ENCODE results near the gene PBX1. TPM values are rescaled to one million over a fixed set of nuclear protein-coding genes. Genes with fewer than 3 reads are reported as not detected.
A peak's percentile ranks its signal among the peaks of the same experiment; 100 is the strongest.

PBX1 gene
- polyA plus RNA-seq, 1 donor (not counting 4 experiments of a cell fraction or from before 2014, with no cell fraction given) = 2.2 TPM

DNA sequence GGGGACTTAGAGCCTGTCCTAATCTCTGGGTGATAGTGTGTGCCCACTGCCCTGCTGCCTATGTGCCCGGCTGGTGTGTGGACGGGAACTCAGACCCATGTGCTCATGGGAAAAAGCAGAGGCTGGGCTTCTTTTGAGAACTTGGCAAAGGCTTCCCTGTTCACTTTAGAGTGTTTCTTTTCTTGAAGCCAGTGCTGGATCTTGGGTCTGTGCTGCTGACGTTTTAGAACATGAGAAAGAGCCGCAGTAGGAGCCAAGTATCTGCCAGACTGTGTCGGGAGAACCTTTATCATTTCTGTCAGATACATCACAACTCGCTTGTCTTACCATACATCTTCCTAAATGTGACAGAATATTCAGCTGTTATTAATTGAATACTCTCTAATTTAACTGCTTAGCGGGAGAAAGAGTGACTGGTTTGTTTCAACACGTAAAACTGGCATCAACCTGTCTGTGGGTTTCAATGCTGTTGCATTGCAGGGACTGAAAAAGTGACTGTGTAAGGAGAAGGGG lies 195.2 kb downstream of the PBX1 start:
- Histone ChIP-seq H3K27me3 (ENCODE audit: control insufficient read depth, extremely low read depth, insufficient read depth, low read length) (no peaks in the 10 kb centered on the region), H3K9me3 (ENCODE audit: control insufficient read depth, low read depth, low read length) (no peaks in the 10 kb centered on the region), H3K9me1 (ENCODE audit: control insufficient read depth, extremely low read depth, insufficient read depth, low read length) (no peaks in the 10 kb centered on the region), H4K20me1 (ENCODE audit: control insufficient read depth, extremely low read depth, insufficient read depth, low read length) (no peaks in the 10 kb centered on the region), H3K4me3 (ENCODE audit: control insufficient read depth in 2 of 3, extremely low read depth in 1 of 3, insufficient read depth in 2 of 3, low read depth in 1 of 3, low read length in 3 of 3) (no peak overlapping the region), H3K36me3 (ENCODE audit: control insufficient read depth in 2 of 2, extremely low read depth in 1 of 2, insufficient read depth in 2 of 2, low read length in 2 of 2) (no peaks in the 10 kb centered on the region), H3K79me2 (ENCODE audit: control insufficient read depth, insufficient read depth, low read length) (no peaks in the 10 kb centered on the region), H3K4me2 (ENCODE audit: control insufficient read depth, extremely low read depth, insufficient read depth, low read depth, low read length) (peak overlapping the region; percentile 43), H3K9ac (ENCODE audit: control insufficient read depth, extremely low read depth, insufficient read depth, low read length) (no peak overlapping the region), H3K4me1 (ENCODE audit: control insufficient read depth, extremely low read depth, insufficient read depth, low read length) (peaks cover 11% of the 10 kb centered on the region), H3K27ac (ENCODE audit: control insufficient read depth, insufficient read depth, low read length) (no peak overlapping the region), H2AFZ (ENCODE audit: control insufficient read depth, low read length) (peak overlapping the region; percentile 20)
- TF ChIP-seq EZH2 (IDR thresholded peaks at IDR 0.05; ENCODE audit: low read length) = no peak
- TF ChIP-seq, protein P1, sequence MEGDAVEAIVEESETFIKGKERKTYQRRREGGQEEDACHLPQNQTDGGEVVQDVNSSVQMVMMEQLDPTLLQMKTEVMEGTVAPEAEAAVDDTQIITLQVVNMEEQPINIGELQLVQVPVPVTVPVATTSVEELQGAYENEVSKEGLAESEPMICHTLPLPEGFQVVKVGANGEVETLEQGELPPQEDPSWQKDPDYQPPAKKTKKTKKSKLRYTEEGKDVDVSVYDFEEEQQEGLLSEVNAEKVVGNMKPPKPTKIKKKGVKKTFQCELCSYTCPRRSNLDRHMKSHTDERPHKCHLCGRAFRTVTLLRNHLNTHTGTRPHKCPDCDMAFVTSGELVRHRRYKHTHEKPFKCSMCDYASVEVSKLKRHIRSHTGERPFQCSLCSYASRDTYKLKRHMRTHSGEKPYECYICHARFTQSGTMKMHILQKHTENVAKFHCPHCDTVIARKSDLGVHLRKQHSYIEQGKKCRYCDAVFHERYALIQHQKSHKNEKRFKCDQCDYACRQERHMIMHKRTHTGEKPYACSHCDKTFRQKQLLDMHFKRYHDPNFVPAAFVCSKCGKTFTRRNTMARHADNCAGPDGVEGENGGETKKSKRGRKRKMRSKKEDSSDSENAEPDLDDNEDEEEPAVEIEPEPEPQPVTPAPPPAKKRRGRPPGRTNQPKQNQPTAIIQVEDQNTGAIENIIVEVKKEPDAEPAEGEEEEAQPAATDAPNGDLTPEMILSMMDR (optimal IDR thresholded peaks at IDR 0.05 in 1 of 3, IDR thresholded peaks at IDR 0.05 in 1 of 3, conservative IDR thresholded peaks at IDR 0.05 in 1 of 3; ENCODE audit: extremely low read depth in 1 of 3, insufficient read depth in 2 of 3, low read length in 3 of 3) = no peak
- FAIRE-seq (peak; percentile 23), DNase-seq (ENCODE audit: low read depth, low spot score) (no peak)
- dilution Hi-C loops (cut with MboI; ENCODE audit: extremely low pct_ligation_motif_present, low sequenced_read_pairs) = no loop called here

DNA sequence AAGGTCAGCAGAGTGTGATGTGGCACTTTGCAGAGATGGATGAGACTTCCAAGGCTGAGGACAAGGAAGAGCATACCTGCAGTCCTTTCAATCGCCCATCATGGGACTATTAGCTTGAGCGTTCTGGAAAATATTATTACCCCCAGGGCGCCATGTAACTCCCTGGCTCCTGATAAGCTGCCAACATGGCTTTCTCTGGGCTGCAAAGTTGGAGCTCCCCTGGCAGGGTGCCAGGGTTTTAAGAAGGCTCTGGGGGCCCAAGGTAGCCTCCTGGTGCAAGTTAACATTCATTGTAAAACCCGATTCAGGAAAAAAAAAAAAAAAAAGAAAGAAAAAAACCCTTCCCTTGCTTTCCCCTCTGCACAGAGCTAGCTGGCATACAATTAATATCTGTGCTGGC lies 196.7 kb downstream of the PBX1 start:
- H3K27ac ChIP-seq (ENCODE audit: control insufficient read depth, insufficient read depth, low read length) = no peak overlapping the region
- H3K4me2 ChIP-seq (ENCODE audit: control insufficient read depth, extremely low read depth, insufficient read depth, low read depth, low read length) = peak overlapping the region; percentile 22
- no peak for FAIRE-seq
- H3K4me1 ChIP-seq (ENCODE audit: control insufficient read depth, extremely low read depth, insufficient read depth, low read length) = peaks cover 11% of the 10 kb centered on the region
- H3K9ac ChIP-seq (ENCODE audit: control insufficient read depth, extremely low read depth, insufficient read depth, low read length) = no peak overlapping the region
- H2AFZ ChIP-seq (ENCODE audit: control insufficient read depth, low read length) = peak overlapping the region; percentile 63
- no peak for TF ChIP-seq EZH2 (IDR thresholded peaks at IDR 0.05; ENCODE audit: low read length)
- TF ChIP-seq, protein P1 (optimal IDR thresholded peaks at IDR 0.05 in 1 of 3, IDR thresholded peaks at IDR 0.05 in 1 of 3, conservative IDR thresholded peaks at IDR 0.05 in 1 of 3; ENCODE audit: extremely low read depth in 1 of 3, insufficient read depth in 2 of 3, low read length in 3 of 3) = no peak
- H3K79me2 ChIP-seq (ENCODE audit: control insufficient read depth, insufficient read depth, low read length) = no peaks in the 10 kb centered on the region
- no peaks in the 10 kb centered on the region for H3K9me1 ChIP-seq (ENCODE audit: control insufficient read depth, extremely low read depth, insufficient read depth, low read length)
- dilution Hi-C loops (cut with MboI; ENCODE audit: extremely low pct_ligation_motif_present, low sequenced_read_pairs) = no loop called here
- DNase-seq (ENCODE audit: low read depth, low spot score) = no peak
- no peaks in the 10 kb centered on the region for H4K20me1 ChIP-seq (ENCODE audit: control insufficient read depth, extremely low read depth, insufficient read depth, low read length)
- H3K36me3 ChIP-seq (ENCODE audit: control insufficient read depth in 2 of 2, extremely low read depth in 1 of 2, insufficient read depth in 2 of 2, low read length in 2 of 2) = no peaks in the 10 kb centered on the region
- no peaks in the 10 kb centered on the region for H3K9me3 ChIP-seq (ENCODE audit: control insufficient read depth, low read depth, low read length)
- no peaks in the 10 kb centered on the region for H3K27me3 ChIP-seq (ENCODE audit: control insufficient read depth, extremely low read depth, insufficient read depth, low read length)
- H3K4me3 ChIP-seq (ENCODE audit: control insufficient read depth in 2 of 3, extremely low read depth in 1 of 3, insufficient read depth in 2 of 3, low read depth in 1 of 3, low read length in 3 of 3) = no peak overlapping the region
